Measurements from ENCODE around the gene STYXL1.

DNA sequence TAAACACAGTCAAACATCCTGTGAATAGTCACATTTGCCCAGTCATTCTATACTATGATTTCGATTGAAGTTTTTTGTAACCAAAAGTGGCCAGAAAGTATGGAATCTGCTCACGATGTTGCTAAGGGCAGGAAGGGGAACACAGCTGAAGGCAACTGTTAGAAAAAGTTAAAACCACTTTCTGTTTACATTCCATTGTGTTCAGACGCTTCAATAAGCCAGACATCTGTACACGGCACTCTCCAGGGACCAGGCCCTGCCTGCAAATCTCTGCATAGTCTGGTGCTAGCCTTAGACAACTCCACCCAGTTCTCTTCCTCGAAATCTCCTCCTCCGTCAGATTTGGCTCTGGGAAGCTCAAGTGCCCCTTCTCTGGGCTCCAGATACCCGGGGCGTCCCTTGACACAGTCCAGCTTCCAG is 36.3 kb downstream of the STYXL1 start:
- TF ChIP-seq, protein P1, sequence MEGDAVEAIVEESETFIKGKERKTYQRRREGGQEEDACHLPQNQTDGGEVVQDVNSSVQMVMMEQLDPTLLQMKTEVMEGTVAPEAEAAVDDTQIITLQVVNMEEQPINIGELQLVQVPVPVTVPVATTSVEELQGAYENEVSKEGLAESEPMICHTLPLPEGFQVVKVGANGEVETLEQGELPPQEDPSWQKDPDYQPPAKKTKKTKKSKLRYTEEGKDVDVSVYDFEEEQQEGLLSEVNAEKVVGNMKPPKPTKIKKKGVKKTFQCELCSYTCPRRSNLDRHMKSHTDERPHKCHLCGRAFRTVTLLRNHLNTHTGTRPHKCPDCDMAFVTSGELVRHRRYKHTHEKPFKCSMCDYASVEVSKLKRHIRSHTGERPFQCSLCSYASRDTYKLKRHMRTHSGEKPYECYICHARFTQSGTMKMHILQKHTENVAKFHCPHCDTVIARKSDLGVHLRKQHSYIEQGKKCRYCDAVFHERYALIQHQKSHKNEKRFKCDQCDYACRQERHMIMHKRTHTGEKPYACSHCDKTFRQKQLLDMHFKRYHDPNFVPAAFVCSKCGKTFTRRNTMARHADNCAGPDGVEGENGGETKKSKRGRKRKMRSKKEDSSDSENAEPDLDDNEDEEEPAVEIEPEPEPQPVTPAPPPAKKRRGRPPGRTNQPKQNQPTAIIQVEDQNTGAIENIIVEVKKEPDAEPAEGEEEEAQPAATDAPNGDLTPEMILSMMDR (IDR thresholded peaks at IDR 0.05), result no peak
- TF ChIP-seq GABPB1 (CRISPR knock-in tag; IDR thresholded peaks at IDR 0.05), result no peak
- TF ChIP-seq, protein P2, sequence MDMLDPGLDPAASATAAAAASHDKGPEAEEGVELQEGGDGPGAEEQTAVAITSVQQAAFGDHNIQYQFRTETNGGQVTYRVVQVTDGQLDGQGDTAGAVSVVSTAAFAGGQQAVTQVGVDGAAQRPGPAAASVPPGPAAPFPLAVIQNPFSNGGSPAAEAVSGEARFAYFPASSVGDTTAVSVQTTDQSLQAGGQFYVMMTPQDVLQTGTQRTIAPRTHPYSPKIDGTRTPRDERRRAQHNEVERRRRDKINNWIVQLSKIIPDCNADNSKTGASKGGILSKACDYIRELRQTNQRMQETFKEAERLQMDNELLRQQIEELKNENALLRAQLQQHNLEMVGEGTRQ (CRISPR knock-in tag; IDR thresholded peaks at IDR 0.05), result no peak
- TF ChIP-seq TP53 (CRISPR knock-in tag; IDR thresholded peaks at IDR 0.05), result no peak
- no peak for TF ChIP-seq ZNF263 (CRISPR knock-in tag; IDR thresholded peaks at IDR 0.05; ENCODE audit: low read depth)
- TF ChIP-seq JUN (CRISPR knock-in tag; IDR thresholded peaks at IDR 0.05), result no peak
- TF ChIP-seq OVOL2 (CRISPR knock-in tag; IDR thresholded peaks at IDR 0.05; ENCODE audit: borderline replicate concordance), result no peak
- TF ChIP-seq, protein P3, sequence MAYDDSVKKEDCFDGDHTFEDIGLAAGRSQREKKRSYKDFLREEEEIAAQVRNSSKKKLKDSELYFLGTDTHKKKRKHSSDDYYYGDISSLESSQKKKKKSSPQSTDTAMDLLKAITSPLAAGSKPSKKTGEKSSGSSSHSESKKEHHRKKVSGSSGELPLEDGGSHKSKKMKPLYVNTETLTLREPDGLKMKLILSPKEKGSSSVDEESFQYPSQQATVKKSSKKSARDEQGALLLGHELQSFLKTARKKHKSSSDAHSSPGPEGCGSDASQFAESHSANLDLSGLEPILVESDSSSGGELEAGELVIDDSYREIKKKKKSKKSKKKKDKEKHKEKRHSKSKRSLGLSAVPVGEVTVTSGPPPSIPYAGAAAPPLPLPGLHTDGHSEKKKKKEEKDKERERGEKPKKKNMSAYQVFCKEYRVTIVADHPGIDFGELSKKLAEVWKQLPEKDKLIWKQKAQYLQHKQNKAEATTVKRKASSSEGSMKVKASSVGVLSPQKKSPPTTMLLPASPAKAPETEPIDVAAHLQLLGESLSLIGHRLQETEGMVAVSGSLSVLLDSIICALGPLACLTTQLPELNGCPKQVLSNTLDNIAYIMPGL (CRISPR knock-in tag; IDR thresholded peaks at IDR 0.05), result no peak
- TF ChIP-seq ATF1 (CRISPR knock-in tag; IDR thresholded peaks at IDR 0.05), result no peak
- no peak for TF ChIP-seq IRF2 (CRISPR knock-in tag; IDR thresholded peaks at IDR 0.05; ENCODE audit: borderline replicate concordance, low read depth)

Measured in WTC11 (cell line).